Measurements from ENCODE around the gene CSNK2A3.

DNA sequence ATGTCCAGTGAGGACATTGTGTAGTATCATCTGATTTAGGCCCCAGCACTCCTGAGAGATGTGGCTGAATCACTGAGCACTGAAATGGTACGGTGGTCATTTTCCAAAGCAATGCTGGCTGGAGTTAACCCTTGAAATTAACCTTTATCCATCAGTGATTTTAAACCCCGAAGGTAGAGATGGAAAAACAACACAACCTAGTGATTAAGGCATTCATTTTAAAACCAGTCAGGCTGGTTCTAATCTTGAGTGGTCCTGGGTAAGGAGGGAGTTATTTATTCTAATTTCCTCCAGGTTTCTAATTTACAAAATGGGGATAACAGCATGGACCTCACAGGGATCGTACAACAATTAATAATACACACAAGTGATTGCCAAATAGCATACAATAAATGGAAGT lies 6.6 kb upstream of the CSNK2A3 start:
- TF ChIP-seq, protein P1, sequence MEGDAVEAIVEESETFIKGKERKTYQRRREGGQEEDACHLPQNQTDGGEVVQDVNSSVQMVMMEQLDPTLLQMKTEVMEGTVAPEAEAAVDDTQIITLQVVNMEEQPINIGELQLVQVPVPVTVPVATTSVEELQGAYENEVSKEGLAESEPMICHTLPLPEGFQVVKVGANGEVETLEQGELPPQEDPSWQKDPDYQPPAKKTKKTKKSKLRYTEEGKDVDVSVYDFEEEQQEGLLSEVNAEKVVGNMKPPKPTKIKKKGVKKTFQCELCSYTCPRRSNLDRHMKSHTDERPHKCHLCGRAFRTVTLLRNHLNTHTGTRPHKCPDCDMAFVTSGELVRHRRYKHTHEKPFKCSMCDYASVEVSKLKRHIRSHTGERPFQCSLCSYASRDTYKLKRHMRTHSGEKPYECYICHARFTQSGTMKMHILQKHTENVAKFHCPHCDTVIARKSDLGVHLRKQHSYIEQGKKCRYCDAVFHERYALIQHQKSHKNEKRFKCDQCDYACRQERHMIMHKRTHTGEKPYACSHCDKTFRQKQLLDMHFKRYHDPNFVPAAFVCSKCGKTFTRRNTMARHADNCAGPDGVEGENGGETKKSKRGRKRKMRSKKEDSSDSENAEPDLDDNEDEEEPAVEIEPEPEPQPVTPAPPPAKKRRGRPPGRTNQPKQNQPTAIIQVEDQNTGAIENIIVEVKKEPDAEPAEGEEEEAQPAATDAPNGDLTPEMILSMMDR (conservative IDR thresholded peaks at IDR 0.05; ENCODE audit: low read length): no peak
- no peak for TF ChIP-seq EZH2phosphoT487 (IDR thresholded peaks at IDR 0.05; ENCODE audit: borderline replicate concordance, low read depth, low read length)
